Measurements from ENCODE around the gene DMBT1. TPM values are rescaled to one million over a fixed set of nuclear protein-coding genes. Genes with fewer than 3 reads are reported as not detected.

DMBT1 gene
- not detected in 2 replicates for total RNA-seq (2014; rRNA removed; shearing (Covaris generic))
- total RNA-seq (2022), result not detected in 2 replicates
- percentile 2 among the genes with signal in this experiment for Bru-seq, nascent RNA
- percentile 2 among the genes with signal in this experiment for BruChase-seq, experiment 1, labeled RNA remaining after a 6-hour chase
- BruChase-seq, experiment 2, labeled RNA remaining after a 2-hour chase, result percentile 3 among the genes with signal in this experiment
- long read RNA-seq, result 0 reads

DNA sequence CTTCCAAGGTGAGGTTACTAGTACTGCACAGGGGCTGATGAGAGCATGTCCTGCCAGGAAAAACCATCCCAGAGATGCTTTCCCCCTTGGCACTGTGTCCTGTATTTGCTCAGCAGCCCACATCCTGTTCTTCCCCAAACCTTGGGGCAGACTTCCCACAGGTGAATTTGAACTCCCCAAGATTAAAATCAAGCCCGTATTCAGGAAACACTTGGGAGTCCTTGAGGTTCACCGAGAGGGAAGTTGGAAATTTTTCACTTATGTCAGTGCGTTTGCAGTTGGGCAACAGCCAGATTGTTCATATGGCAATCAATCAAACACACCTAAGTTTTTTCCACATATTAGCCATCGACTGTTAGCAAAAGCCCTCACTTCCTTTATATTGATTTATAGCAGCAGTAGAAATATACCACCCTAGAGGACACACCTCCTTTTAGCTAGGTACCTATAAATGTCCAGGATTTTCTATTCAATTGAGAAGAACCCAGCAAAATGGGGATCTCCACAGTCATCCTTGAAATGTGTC, at the start of gene DMBT1:
DMBT1 (plus strand) TSS at position 476 of the 526 bp plus-strand sequence; CDS start at position 493, 17 bp downstream.
- H3K4me3 ChIP-seq (ENCODE audit: low read depth, low read length, poor library complexity, severe bottlenecking), result no peak within 1 kb of the TSS
- DNase-seq (ENCODE audit: low spot score), result no peak
- no peak within 1 kb of the TSS for H2AFZ ChIP-seq (ENCODE audit: low read length)
- H3K4me2 ChIP-seq (ENCODE audit: low read length), result no peak within 1 kb of the TSS
- H3K9me2 ChIP-seq (ENCODE audit: insufficient read depth, low read length), result no peaks in the 10 kb centered on the region
- no peaks in the 10 kb centered on the region for H3K4me1 ChIP-seq (ENCODE audit: insufficient read depth, low read length, poor library complexity, severe bottlenecking)
- ChIA-PET POLR2A (no interaction called here), CTCF (ENCODE audit: unreplicated experiment) (no interaction called here)
- no peaks in the 10 kb centered on the region for H4K20me1 ChIP-seq (ENCODE audit: insufficient read depth, low read length)
- H3K79me2 ChIP-seq (ENCODE audit: insufficient read depth, low read depth, low read length), result no peaks in the 10 kb centered on the region
- H3K27ac ChIP-seq (ENCODE audit: low read depth, low read length, poor library complexity, severe bottlenecking), result no peak within 1 kb of the TSS
- no peaks in the 10 kb centered on the region for H3K36me3 ChIP-seq (ENCODE audit: insufficient read depth, low read length)
- intact Hi-C loops (cut with micrococcal nuclease; ENCODE audit: unreplicated experiment), result loop anchor here (10.0 kb wide), 2 partner anchors 116 to 144 kb away; no protein-coding TSS in a partner anchor
- no peaks in the 10 kb centered on the region for H3K9me3 ChIP-seq (ENCODE audit: low read length)
- TF ChIP-seq, protein P1, sequence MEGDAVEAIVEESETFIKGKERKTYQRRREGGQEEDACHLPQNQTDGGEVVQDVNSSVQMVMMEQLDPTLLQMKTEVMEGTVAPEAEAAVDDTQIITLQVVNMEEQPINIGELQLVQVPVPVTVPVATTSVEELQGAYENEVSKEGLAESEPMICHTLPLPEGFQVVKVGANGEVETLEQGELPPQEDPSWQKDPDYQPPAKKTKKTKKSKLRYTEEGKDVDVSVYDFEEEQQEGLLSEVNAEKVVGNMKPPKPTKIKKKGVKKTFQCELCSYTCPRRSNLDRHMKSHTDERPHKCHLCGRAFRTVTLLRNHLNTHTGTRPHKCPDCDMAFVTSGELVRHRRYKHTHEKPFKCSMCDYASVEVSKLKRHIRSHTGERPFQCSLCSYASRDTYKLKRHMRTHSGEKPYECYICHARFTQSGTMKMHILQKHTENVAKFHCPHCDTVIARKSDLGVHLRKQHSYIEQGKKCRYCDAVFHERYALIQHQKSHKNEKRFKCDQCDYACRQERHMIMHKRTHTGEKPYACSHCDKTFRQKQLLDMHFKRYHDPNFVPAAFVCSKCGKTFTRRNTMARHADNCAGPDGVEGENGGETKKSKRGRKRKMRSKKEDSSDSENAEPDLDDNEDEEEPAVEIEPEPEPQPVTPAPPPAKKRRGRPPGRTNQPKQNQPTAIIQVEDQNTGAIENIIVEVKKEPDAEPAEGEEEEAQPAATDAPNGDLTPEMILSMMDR (conservative IDR thresholded peaks at IDR 0.05; ENCODE audit: low read length), result no peak
- no peak for TF ChIP-seq EZH2phosphoT487 (IDR thresholded peaks at IDR 0.05; ENCODE audit: borderline replicate concordance, low read depth, low read length)
- BruUV-seq (replicated peaks), result no TSS peak

DNA sequence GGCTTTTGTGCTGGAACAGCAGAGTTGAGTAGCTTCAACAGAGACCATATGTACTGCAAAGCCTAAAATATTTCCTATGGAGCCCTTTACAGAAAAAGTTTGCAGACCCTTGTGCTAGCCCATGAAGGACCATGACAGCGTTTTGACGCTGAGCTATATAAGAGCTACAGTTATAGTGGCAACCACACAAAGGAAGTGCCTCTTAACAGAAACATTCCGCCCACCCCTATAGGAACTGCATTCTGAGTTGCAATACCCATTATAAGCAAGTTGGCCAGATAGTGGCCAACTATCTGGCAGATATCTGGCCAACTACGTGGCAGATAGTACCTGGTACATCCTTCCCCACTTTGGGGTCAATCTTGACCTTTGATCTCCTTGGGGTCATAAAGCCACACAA, 47.5 kb upstream of the DMBT1 start:
- Histone ChIP-seq H3K9me2 (ENCODE audit: insufficient read depth, low read length) (no peaks in the 10 kb centered on the region), H3K27ac (ENCODE audit: low read depth, low read length, poor library complexity, severe bottlenecking) (no peak overlapping the region), H4K20me1 (ENCODE audit: insufficient read depth, low read length) (no peaks in the 10 kb centered on the region), H2AFZ (ENCODE audit: low read length) (no peak overlapping the region), H3K9me3 (ENCODE audit: low read length) (no peaks in the 10 kb centered on the region), H3K4me3 (ENCODE audit: low read depth, low read length, poor library complexity, severe bottlenecking) (no peak overlapping the region), H3K79me2 (ENCODE audit: insufficient read depth, low read depth, low read length) (no peaks in the 10 kb centered on the region), H3K4me2 (ENCODE audit: low read length) (no peak overlapping the region), H3K4me1 (ENCODE audit: insufficient read depth, low read length, poor library complexity, severe bottlenecking) (no peaks in the 10 kb centered on the region), H3K36me3 (ENCODE audit: insufficient read depth, low read length) (no peaks in the 10 kb centered on the region)
- intact Hi-C loops (cut with micrococcal nuclease; ENCODE audit: unreplicated experiment), result no loop called here
- ChIA-PET CTCF (ENCODE audit: unreplicated experiment) (no interaction called here), POLR2A (interaction anchor here (0.6 kb wide), 1 partner anchor 1761 kb away, joined by 5 read pairs; no protein-coding TSS in a partner anchor)
- no peak for TF ChIP-seq EZH2phosphoT487 (IDR thresholded peaks at IDR 0.05; ENCODE audit: borderline replicate concordance, low read depth, low read length)
- TF ChIP-seq, protein P1 (conservative IDR thresholded peaks at IDR 0.05; ENCODE audit: low read length), result no peak
- no peak for DNase-seq (ENCODE audit: low spot score)
- no TSS peak for BruUV-seq (replicated peaks)

All from OCI-LY7 (cell line).